ENCODE measurements around the gene ELL2. TPM values are rescaled to one million over a fixed set of nuclear protein-coding genes. Genes with fewer than 3 reads are reported as not detected.

ELL2 gene
- total RNA-seq, 1 experiment from 2014 or later: 24.4 TPM

GRCh38 chr5:95988877-95989276 lies 27.2 kb upstream of the ELL2 start (continued):
- TF ChIP-seq ERG (CRISPR knock-in tag; IDR thresholded peaks at IDR 0.05) (no peak), SP1 (CRISPR knock-in tag; conservative IDR thresholded peaks at IDR 0.05) (no peak), CTCF (IDR thresholded peaks at IDR 0.05) (no peak), HMGXB4 (CRISPR knock-in tag; IDR thresholded peaks at IDR 0.05) (no peak), ESRRA (CRISPR knock-in tag; IDR thresholded peaks at IDR 0.05; ENCODE audit: borderline replicate concordance) (no peak)

- TF ChIP-seq ZNF512 (CRISPR knock-in tag; IDR thresholded peaks at IDR 0.05; ENCODE audit: borderline replicate concordance) (no peak), ZNF121 (CRISPR knock-in tag; IDR thresholded peaks at IDR 0.05) (no peak), GABPB1 (CRISPR knock-in tag; IDR thresholded peaks at IDR 0.05) (0 out of 2 replicates have a peak, but pooled peaks have one; percentile 32)
- H3K9me3 Mint-ChIP-seq: no peaks in the 10 kb centered on the region
- DNase-seq (ENCODE audit: low spot score) (no peak), ATAC-seq (no peak)
- ChIA-PET POLR2A (no interaction called here), CTCF (no interaction called here)
- no peaks in the 10 kb centered on the region for H3K36me3 Mint-ChIP-seq
- H3K27me3 Mint-ChIP-seq (ENCODE audit: low read depth): no peaks in the 10 kb centered on the region
- no peak overlapping the region for H3K27ac Mint-ChIP-seq
- H3K4me1 Mint-ChIP-seq: peaks cover 3% of the 10 kb centered on the region; the same call in 1 of the 2 replicates
- no peak overlapping the region for H3K4me3 Mint-ChIP-seq
Measured at GRCh38 chr5:95988094-95988493, 26.4 kb upstream of the ELL2 start.

- H3K9me3 Mint-ChIP-seq: no peaks in the 10 kb centered on the region
- DNase-seq (ENCODE audit: low spot score): no peak
- peaks cover 3% of the 10 kb centered on the region; the same call in 1 of the 2 replicates for H3K4me1 Mint-ChIP-seq
- H3K27me3 Mint-ChIP-seq (ENCODE audit: low read depth): no peaks in the 10 kb centered on the region
- ChIA-PET CTCF (no interaction called here), POLR2A (no interaction called here)
- H3K36me3 Mint-ChIP-seq: no peaks in the 10 kb centered on the region
- no peak for ATAC-seq
- TF ChIP-seq GABPB1 (CRISPR knock-in tag; IDR thresholded peaks at IDR 0.05) (peak; percentile 42; the same call in 1 of the 2 replicates), TEAD4 (CRISPR knock-in tag; IDR thresholded peaks at IDR 0.05) (no peak)
- no peak overlapping the region for H3K27ac Mint-ChIP-seq
- no peak overlapping the region for H3K4me3 Mint-ChIP-seq
Measured at GRCh38 chr5:95986937-95987520, 25.4 kb upstream of the ELL2 start.

GRCh38 chr5:95986001-95986400 lies 24.4 kb upstream of the ELL2 start:
- no peaks in the 10 kb centered on the region for H3K9me3 Mint-ChIP-seq
- no peaks in the 10 kb centered on the region for H3K27me3 Mint-ChIP-seq (ENCODE audit: low read depth)
- H3K4me3 Mint-ChIP-seq: no peak overlapping the region
- TF ChIP-seq PREB (CRISPR knock-in tag; IDR thresholded peaks at IDR 0.05; ENCODE audit: borderline replicate concordance): no peak
- TF ChIP-seq ATF2 (CRISPR knock-in tag; IDR thresholded peaks at IDR 0.05; ENCODE audit: borderline replicate concordance, low read depth): no peak
- no peak for TF ChIP-seq SMAD4 (CRISPR knock-in tag; IDR thresholded peaks at IDR 0.05)
- no peaks in the 10 kb centered on the region for H3K36me3 Mint-ChIP-seq
- no peak overlapping the region for H3K27ac Mint-ChIP-seq
- peaks cover 3% of the 10 kb centered on the region; the same call in 1 of the 2 replicates for H3K4me1 Mint-ChIP-seq
- POLR2A ChIA-PET: no interaction called here
- ATAC-seq (no peak), DNase-seq (ENCODE audit: low spot score) (no peak)
- CTCF ChIA-PET: interaction anchor here (0.8 to 1.4 kb wide), 3 partner anchors 94 to 616 kb away, joined by 3 read pairs; no protein-coding TSS in a partner anchor
